Neural progenitor cell (in vitro differentiated cells): ENCODE measurements around the gene KRTAP1-1.

Source experiments
- CTCF ChIP-seq: fragments of 200-600 bp; sonication (generic); IDR thresholded peaks from 2 replicates; pipeline ENCODE4 v1.5.1; 2017; ENCODE audit warnings: antibody characterized with exemption, mild to moderate bottlenecking
- EZH2 ChIP-seq: fragments of 200-600 bp; sonication (generic); IDR thresholded peaks from 2 replicates; pipeline ENCODE4 v1.6.1; 2017; ENCODE audit warnings: antibody characterized with exemption, mild to moderate bottlenecking, moderate library complexity
- EZH2phosphoT487 ChIP-seq: fragments of 200-600 bp; sonication (generic); IDR thresholded peaks from 2 replicates; pipeline ENCODE4 v1.6.1; 2017; ENCODE audit warnings: antibody characterized with exemption

DNA sequence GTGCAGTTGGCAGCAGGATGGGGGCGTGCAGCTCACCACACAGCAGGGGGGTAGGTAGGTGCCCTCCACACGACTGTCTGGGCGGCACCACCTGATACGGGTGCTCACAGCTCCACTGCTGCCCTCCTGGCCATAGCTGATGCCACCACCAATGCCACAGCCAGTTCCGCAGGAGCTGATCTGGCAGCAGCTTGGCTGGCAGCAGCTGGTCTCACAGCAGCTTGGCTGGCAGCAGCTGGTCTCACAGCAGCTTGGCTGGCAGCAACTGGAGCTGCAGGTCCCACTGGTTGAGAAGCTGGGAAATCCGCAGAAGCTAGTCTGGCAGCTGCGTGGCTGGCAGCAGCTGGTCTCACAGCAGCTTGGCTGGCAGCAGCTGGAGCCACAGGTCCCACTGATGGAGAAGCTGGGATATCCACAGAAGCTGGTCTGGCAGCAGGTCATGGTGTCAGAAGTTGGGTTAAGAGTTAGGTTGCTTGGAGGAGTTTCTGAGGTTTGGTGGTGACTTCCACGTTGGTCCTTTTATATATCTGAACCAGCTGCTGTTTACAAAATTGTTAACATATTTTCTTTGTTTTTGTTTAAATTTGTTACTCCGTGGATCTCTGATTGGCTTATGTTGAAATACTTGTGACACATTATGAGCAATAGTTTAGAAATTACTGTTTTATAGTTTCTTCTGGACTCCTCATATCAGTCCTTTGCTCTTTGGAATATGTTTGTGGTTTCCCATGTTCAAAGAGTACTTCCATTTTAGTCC, 14.4 kb downstream of the KRTAP1-1 start, which contains the start of gene KRTAP1-5:
- TF ChIP-seq CTCF (no peak), EZH2phosphoT487 (no peak), EZH2 (no peak)
